Suprapubic skin (tissue), 4 donors: ENCODE data around the gene RPF1.

ENCODE experiments used
- CTCF ChIP-seq, 2 donors: fragments of 200-600 bp in 1 of 2; fragments of 450-650 bp in 1 of 2; sonication (generic) in 1 of 2; IDR thresholded peaks; one replicate each; pipeline ENCODE4 v1.5.1; 2016 to 2019; ENCODE audit warnings: antibody characterized with exemption in 2 of 2, mild to moderate bottlenecking in 1 of 2, moderate library complexity in 1 of 2
- EP300 ChIP-seq: sonication (generic); formaldehyde crosslinking; IDR thresholded peaks from one replicate; pipeline ENCODE4 v1.6.1; 2017; ENCODE audit warnings: antibody characterized with exemption
- POLR2AphosphoS5 ChIP-seq, 3 donors: sonication (generic); formaldehyde crosslinking; IDR thresholded peaks; one replicate each; pipeline ENCODE4 v1.6.1; 2017; ENCODE audit warnings: antibody characterized with exemption in 3 of 3

- TF ChIP-seq CTCF (IDR thresholded peaks at IDR 0.05) (no peak), EP300 (no peak), POLR2AphosphoS5 (IDR thresholded peaks at IDR 0.05) (no peak)
Observed at GRCh38 chr1:84509029-84509428, 30.0 kb downstream of the RPF1 start.
